GM21526 (cell line): ENCODE data around the gene THBS2.

Experiments
- ATAC-seq: cut with Tn5 transposase; IDR thresholded peaks from one replicate; pipeline ENCODE4 v1.9.1; 2021; ENCODE audit warnings: moderate library complexity; ENCODE audit not compliant: unreplicated experiment, low FRiP score

Gene THBS2

GRCh38 chr6:169251371-169251802, 2.3 kb downstream of the THBS2 start:
- no peak for ATAC-seq

- no peak for ATAC-seq
These were observed 3.0 kb downstream of the THBS2 start for GRCh38 chr6:169250660-169251059.

GRCh38 chr6:169249057-169249456, 4.6 kb downstream of the THBS2 start:
- ATAC-seq: no peak

- no peak for ATAC-seq
These were observed 5.1 kb downstream of the THBS2 start for GRCh38 chr6:169248521-169248971.

GRCh38 chr6:169247991-169248390, 5.7 kb downstream of the THBS2 start:
- ATAC-seq: no peak

- no peak for ATAC-seq
These were observed 6.2 kb downstream of the THBS2 start for GRCh38 chr6:169247419-169247818.

- ATAC-seq: no peak
These were observed 7.2 kb downstream of the THBS2 start for GRCh38 chr6:169246445-169246844.

- no peak for ATAC-seq
These were observed 8.8 kb downstream of the THBS2 start for GRCh38 chr6:169244684-169245383.

GRCh38 chr6:169243661-169244060, 10.0 kb downstream of the THBS2 start:
- no peak for ATAC-seq

GRCh38 chr6:169243186-169243585, 10.5 kb downstream of the THBS2 start:
- no peak for ATAC-seq

GRCh38 chr6:169241688-169242350, 11.8 kb downstream of the THBS2 start:
- ATAC-seq: no peak

- no peak for ATAC-seq
These were observed 12.9 kb downstream of the THBS2 start for GRCh38 chr6:169240591-169241390.

GRCh38 chr6:169240125-169240524, 13.5 kb downstream of the THBS2 start:
- no peak for ATAC-seq

- ATAC-seq: no peak
These were observed 14.5 kb downstream of the THBS2 start for GRCh38 chr6:169239181-169239580.

- no peak for ATAC-seq
These were observed 14.9 kb downstream of the THBS2 start for GRCh38 chr6:169238766-169239165.

GRCh38 chr6:169237496-169238134, 16.0 kb downstream of the THBS2 start:
- ATAC-seq: no peak

GRCh38 chr6:169236988-169237387, 16.7 kb downstream of the THBS2 start:
- no peak for ATAC-seq

GRCh38 chr6:169236545-169236944, 17.1 kb downstream of the THBS2 start:
- ATAC-seq: no peak

- no peak for ATAC-seq
These were observed 18.4 kb downstream of the THBS2 start for GRCh38 chr6:169235286-169235685.

GRCh38 chr6:169234634-169235033, 19.0 kb downstream of the THBS2 start:
- ATAC-seq: no peak

GRCh38 chr6:169233832-169234231, 19.8 kb downstream of the THBS2 start:
- no peak for ATAC-seq
